GM18519 (cell line): ENCODE measurements around the gene WNT4.

ENCODE experiments used
- ATAC-seq: cut with Tn5 transposase; IDR thresholded peaks from one replicate; pipeline ENCODE4 v1.9.1; 2021; ENCODE audit warnings: mild to moderate bottlenecking, moderate library complexity; ENCODE audit not compliant: unreplicated experiment, low FRiP score

WNT4 gene

DNA sequence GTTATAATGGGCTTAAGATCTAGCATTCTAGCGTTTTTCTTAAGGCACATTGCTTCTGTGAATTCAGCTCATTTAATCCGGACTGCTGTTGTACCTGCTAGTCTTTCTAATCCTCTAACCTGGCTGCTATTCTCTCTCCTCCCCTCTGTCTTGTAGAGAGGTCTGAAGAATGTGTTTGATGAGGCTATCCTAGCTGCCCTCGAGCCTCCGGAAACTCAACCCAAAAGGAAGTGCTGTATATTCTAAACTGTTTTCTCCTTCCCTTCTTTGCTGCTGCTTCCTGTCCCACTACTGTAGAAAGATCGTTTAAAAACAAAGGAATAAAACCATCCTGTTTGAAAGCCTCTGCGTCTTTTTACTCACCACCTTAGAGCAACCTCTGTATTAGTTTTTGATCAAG lies 53.1 kb downstream of the WNT4 start:
- no peak for ATAC-seq

DNA sequence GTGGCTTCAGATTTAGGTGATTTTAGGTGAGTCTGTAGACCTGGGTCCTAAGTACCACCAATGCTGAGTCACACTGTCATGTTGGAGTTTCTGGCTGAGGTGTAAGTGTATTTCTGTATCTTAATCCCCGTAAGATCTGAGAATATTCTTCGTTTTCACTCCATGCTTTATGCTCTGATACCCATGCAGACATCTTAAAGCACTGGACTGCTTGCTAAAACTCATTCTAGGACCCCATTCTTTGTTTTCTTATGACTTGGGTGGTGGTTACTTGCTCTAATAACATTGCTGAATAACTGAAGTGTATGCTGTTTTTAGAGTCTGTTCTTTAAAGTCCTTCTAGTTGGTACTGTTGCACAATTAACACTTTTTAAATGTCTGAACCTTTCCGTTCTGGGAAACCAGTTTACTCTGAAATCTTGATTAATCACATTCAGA lies 53.7 kb downstream of the WNT4 start:
- ATAC-seq: no peak

DNA sequence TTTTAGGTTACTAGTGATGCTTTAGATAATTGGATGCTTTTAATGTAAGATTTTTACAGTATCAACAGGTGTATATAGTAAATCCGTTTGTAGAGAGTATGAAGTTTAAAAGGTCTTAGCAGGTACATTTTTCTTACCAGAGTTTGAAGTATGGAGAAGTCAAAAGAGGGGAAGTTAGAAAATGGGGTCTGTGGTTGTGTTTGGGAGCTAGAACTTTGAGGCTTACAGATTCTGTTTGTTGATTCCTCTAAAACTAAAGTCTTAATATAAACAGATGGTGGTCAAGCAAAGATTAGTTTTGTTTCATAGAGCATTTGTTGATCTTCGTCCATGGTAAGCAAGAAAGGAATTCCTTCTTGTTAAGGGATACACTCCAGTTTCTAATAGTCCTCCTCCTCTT lies 54.6 kb downstream of the WNT4 start:
- no peak for ATAC-seq

DNA sequence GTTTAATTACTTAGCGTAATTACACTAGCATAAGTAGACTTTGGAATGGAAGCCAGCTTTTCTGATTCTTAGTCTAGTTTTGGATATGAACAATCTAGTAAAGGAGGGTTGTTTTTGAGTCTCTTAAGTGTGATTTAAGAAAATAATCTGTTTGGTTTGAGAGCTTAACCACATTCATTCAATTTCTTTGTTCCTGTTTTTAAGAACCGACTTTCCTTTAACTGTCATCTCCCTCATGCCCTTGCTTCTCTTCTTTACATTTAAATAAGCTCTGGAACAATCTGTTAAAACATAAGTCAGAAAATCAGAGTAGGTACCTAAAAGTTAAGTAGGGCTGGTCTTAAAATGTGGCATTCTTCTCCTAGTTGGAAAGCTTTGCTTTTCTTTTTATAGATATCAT lies 62.7 kb downstream of the WNT4 start:
- ATAC-seq: no peak

DNA sequence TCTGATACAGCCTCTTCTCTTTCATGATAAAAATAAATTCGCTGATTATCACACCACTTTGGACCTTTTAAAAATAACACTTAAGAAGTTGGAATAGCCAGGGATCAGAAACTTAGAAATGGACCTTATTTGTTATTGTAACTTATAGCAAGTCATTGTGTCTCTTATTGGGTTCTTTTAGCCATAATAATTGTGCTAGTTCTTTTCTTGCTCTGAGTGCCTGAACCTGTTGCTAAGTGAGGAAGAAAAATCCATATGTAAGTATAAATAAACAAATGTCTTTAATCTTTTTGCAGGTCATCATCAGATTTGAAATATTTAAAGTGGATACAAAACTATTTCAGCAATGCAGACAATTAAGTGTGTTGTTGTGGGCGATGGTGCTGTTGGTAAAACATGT lies 64.8 kb downstream of the WNT4 start:
- ATAC-seq: no peak

DNA sequence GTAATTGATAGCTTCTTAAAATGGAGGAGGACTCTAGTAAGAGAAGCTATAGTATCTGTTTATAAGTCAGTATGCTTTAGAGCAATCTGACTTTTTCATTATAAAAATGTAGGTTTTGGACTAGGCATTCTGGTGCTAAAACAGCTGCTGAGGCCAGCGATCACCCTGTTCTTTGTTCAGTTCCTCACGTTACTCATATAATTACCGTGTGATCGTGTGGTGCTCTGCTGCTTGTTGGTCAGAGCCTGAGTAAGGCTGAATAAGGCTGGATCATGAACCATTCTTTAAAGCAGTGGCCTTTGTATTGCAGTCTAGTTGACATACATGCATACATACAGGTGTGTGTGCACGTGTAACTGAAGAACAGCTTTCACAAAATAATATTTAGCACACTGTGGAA lies 65.2 kb downstream of the WNT4 start:
- ATAC-seq: no peak

DNA sequence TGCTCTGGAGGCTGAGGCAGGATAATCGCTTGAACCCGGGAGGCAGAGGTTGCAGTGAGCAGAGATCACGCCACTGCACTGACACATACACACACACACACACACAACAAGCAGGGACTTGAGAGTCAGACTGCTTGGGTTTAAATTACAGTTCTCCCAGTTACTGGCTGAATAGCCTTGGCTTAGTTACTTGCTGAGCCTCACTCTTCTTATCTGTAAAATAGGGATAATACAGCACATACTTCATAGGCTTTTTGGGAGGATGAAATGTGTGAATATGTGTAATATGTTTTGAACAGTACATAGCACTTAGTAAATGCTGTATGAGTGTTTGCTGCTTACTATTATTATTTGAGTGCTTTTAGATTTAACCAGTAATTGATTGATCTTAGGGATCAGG lies 66.6 kb downstream of the WNT4 start:
- ATAC-seq: no peak

DNA sequence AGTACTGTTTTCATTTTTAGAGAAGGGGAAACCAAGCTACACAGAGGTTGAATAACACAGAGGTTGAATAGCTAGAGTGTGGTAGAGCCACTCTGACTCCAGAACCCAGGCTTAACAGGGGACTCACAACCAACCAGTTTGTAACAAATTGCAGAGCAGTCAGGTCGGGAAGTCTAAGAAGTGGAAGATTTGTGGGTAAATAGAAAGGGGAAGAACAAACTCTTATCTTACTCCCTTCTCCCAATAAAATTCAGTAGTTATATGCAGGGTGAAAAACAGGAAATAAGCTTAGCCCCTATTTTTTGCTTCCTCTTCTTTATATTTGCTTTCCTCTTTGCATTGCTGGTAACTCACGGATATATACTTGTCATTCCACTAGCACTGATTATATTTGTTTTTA lies 67.2 kb downstream of the WNT4 start:
- ATAC-seq: no peak

DNA sequence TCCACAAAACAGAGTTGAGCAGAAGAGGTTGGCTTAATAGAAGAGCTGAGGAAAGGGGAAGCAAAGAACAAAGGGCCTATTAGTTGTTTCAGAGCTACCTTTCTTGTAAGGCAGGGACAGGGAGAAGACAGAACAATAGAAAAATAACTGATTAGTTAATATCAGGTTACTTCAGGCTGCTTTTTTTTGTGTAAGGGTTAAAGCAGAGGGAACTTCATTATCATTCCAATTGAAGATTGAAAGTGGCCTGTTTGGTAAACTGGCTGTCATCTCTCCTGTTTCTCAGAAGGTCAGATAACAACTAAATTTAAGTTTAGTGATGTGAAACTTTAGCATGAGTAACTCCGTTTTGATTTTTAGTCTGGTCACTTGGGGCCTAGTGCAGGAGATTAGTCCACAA lies 68.1 kb downstream of the WNT4 start:
- ATAC-seq: no peak

DNA sequence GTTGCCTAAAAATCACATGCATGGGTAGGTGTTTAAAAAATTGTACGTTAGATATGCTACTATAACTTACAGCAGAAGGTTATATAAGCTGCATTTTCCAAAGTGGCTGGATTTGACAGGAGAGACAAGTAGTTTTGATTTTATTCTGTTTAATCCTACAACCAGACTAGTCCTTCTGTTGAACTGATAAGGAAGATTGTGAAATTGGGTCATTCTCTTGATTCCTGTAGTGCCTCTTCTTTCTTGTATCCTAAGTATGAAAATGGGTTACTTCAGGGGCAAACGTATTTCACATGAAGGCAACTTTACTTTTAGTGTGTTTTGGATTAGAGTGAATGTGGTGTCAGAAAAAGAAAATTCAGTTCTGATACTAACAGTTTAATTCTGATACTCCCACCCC lies 71.4 kb downstream of the WNT4 start:
- no peak for ATAC-seq
